Measurements from ENCODE around the gene SLC8A1.

- TF ChIP-seq EZH2 (IDR thresholded peaks at IDR 0.05; ENCODE audit: insufficient read depth, low read length) (no peak), CTCF (IDR thresholded peaks at IDR 0.05; ENCODE audit: insufficient read depth, low read depth, low read length) (no peak)
Observed at GRCh38 chr2:40129725-40130124, 322.2 kb downstream of the SLC8A1 start.

All from astrocyte (in vitro differentiated cells and primary cell).